Neural progenitor cell (in vitro differentiated cells): ENCODE measurements around the gene MTG2.

ENCODE experiments used
- CTCF ChIP-seq: fragments of 200-600 bp; sonication (generic); IDR thresholded peaks from 2 replicates; pipeline ENCODE4 v1.5.1; 2017; ENCODE audit warnings: antibody characterized with exemption, mild to moderate bottlenecking
- EZH2 ChIP-seq: fragments of 200-600 bp; sonication (generic); IDR thresholded peaks from 2 replicates; pipeline ENCODE4 v1.6.1; 2017; ENCODE audit warnings: antibody characterized with exemption, mild to moderate bottlenecking, moderate library complexity

- TF ChIP-seq CTCF (no peak), EZH2 (no peak)
Measured at GRCh38 chr20:62138912-62139311, 43.9 kb upstream of the MTG2 start.
